ENCODE data around the gene HBG1. TPM values are rescaled to one million over a fixed set of nuclear protein-coding genes. Genes with fewer than 3 reads are reported as not detected.

Gene HBG1
- total RNA-seq, 2 experiments from 2014 or later: not detected

- no peak for DNase-seq
- CTCF ChIA-PET: no interaction called here
- Mint-ChIP-seq H3K4me1 (ENCODE audit: low read depth) (no peaks in the 10 kb centered on the region), H3K27me3 (ENCODE audit: low read depth) (peaks cover 20% of the 10 kb centered on the region), H3K4me3 (no peak overlapping the region), H3K36me3 (ENCODE audit: low read depth) (no peaks in the 10 kb centered on the region), H3K9me3 (no peaks in the 10 kb centered on the region), H3K27ac (no peak overlapping the region)
- intact Hi-C loops (cut with micrococcal nuclease): no loop called here
Measured at GRCh38 chr11:5240056-5240455, 9.6 kb downstream of the HBG1 start.

- CTCF ChIA-PET: no interaction called here
Measured at GRCh38 chr11:5239046-5239445, 10.6 kb downstream of the HBG1 start.

GRCh38 chr11:5238486-5238885 lies 11.2 kb downstream of the HBG1 start:
- no peak for DNase-seq
- Mint-ChIP-seq H3K9me3 (no peaks in the 10 kb centered on the region), H3K36me3 (ENCODE audit: low read depth) (no peaks in the 10 kb centered on the region), H3K27ac (no peak overlapping the region), H3K27me3 (ENCODE audit: low read depth) (peaks cover 14% of the 10 kb centered on the region), H3K4me3 (no peak overlapping the region), H3K4me1 (ENCODE audit: low read depth) (no peaks in the 10 kb centered on the region)
- intact Hi-C loops (cut with micrococcal nuclease): no loop called here
- CTCF ChIA-PET: no interaction called here

More at GRCh38 chr11:5239046-5239445, 10.6 kb downstream of the HBG1 start:
- Mint-ChIP-seq H3K36me3 (ENCODE audit: low read depth) (no peaks in the 10 kb centered on the region), H3K4me1 (ENCODE audit: low read depth) (no peaks in the 10 kb centered on the region), H3K27ac (no peak overlapping the region), H3K4me3 (no peak overlapping the region), H3K27me3 (ENCODE audit: low read depth) (peaks cover 16% of the 10 kb centered on the region), H3K9me3 (no peaks in the 10 kb centered on the region)
- intact Hi-C loops (cut with micrococcal nuclease): no loop called here
- DNase-seq: no peak

GRCh38 chr11:5237420-5237819 lies 12.2 kb downstream of the HBG1 start:
- H3K9me3 Mint-ChIP-seq: no peaks in the 10 kb centered on the region
- no peak overlapping the region for H3K27ac Mint-ChIP-seq
- CTCF ChIA-PET: no interaction called here

GRCh38 chr11:5235364-5236095 lies 14.1 kb downstream of the HBG1 start:
- no peak overlapping the region for H3K4me3 Mint-ChIP-seq
- CTCF ChIA-PET: no interaction called here
- no peaks in the 10 kb centered on the region for H3K9me3 Mint-ChIP-seq
- H3K27me3 Mint-ChIP-seq (ENCODE audit: low read depth): peaks cover 12% of the 10 kb centered on the region
- intact Hi-C loops (cut with micrococcal nuclease): no loop called here
- H3K27ac Mint-ChIP-seq: no peak overlapping the region
- DNase-seq: no peak
- H3K4me1 Mint-ChIP-seq (ENCODE audit: low read depth): no peaks in the 10 kb centered on the region
- H3K36me3 Mint-ChIP-seq (ENCODE audit: low read depth): no peaks in the 10 kb centered on the region

More at GRCh38 chr11:5237420-5237819, 12.2 kb downstream of the HBG1 start:
- intact Hi-C loops (cut with micrococcal nuclease): no loop called here
- Mint-ChIP-seq H3K4me1 (ENCODE audit: low read depth) (no peaks in the 10 kb centered on the region), H3K27me3 (ENCODE audit: low read depth) (peaks cover 12% of the 10 kb centered on the region), H3K36me3 (ENCODE audit: low read depth) (no peaks in the 10 kb centered on the region), H3K4me3 (no peak overlapping the region)
- no peak for DNase-seq

- H3K27ac Mint-ChIP-seq: no peak within 1 kb of the TSS
- DNase-seq: no peak
- CTCF ChIA-PET: no interaction called here
- intact Hi-C loops (cut with micrococcal nuclease): no loop called here
- H3K9me3 Mint-ChIP-seq: no peaks in the 10 kb centered on the region
- no peak within 1 kb of the TSS for H3K4me3 Mint-ChIP-seq
- peaks cover 6% of the 10 kb centered on the region for H3K27me3 Mint-ChIP-seq (ENCODE audit: low read depth)
- H3K36me3 Mint-ChIP-seq (ENCODE audit: low read depth): no peaks in the 10 kb centered on the region
- no peaks in the 10 kb centered on the region for H3K4me1 Mint-ChIP-seq (ENCODE audit: low read depth)
Measured at GRCh38 chr11:5234381-5234834, 15.2 kb downstream of the HBG1 start, which contains the start of gene HBD. Gene HBD, minus strand, starts transcription at chr11:5234483. Its CDS starts 50 bp downstream, at chr11:5234433.

GRCh38 chr11:5233307-5233706 lies 16.4 kb downstream of the HBG1 start:
- H3K9me3 Mint-ChIP-seq: no peaks in the 10 kb centered on the region
- CTCF ChIA-PET: no interaction called here
- H3K36me3 Mint-ChIP-seq (ENCODE audit: low read depth): no peaks in the 10 kb centered on the region
- H3K27ac Mint-ChIP-seq: no peak overlapping the region
- H3K4me1 Mint-ChIP-seq (ENCODE audit: low read depth): no peaks in the 10 kb centered on the region
- no peak for DNase-seq
- H3K4me3 Mint-ChIP-seq: no peak overlapping the region
- intact Hi-C loops (cut with micrococcal nuclease): no loop called here
- H3K27me3 Mint-ChIP-seq (ENCODE audit: low read depth): peaks cover 6% of the 10 kb centered on the region

- H3K4me3 Mint-ChIP-seq: no peak overlapping the region
- intact Hi-C loops (cut with micrococcal nuclease): no loop called here
- H3K4me1 Mint-ChIP-seq (ENCODE audit: low read depth): no peaks in the 10 kb centered on the region
Measured at GRCh38 chr11:5232821-5233220, 16.8 kb downstream of the HBG1 start.

GRCh38 chr11:5232176-5232575 lies 17.5 kb downstream of the HBG1 start:
- Mint-ChIP-seq H3K36me3 (ENCODE audit: low read depth) (no peaks in the 10 kb centered on the region), H3K4me1 (ENCODE audit: low read depth) (no peaks in the 10 kb centered on the region), H3K27ac (no peak overlapping the region), H3K27me3 (ENCODE audit: low read depth) (peaks cover 4% of the 10 kb centered on the region), H3K9me3 (no peaks in the 10 kb centered on the region), H3K4me3 (no peak overlapping the region)
- CTCF ChIA-PET: no interaction called here
- no peak for DNase-seq
- intact Hi-C loops (cut with micrococcal nuclease): no loop called here

More at GRCh38 chr11:5232821-5233220, 16.8 kb downstream of the HBG1 start:
- CTCF ChIA-PET: no interaction called here
- Mint-ChIP-seq H3K9me3 (no peaks in the 10 kb centered on the region), H3K27ac (no peak overlapping the region), H3K27me3 (ENCODE audit: low read depth) (peaks cover 6% of the 10 kb centered on the region), H3K36me3 (ENCODE audit: low read depth) (no peaks in the 10 kb centered on the region)
- no peak for DNase-seq

GRCh38 chr11:5231111-5231510 lies 18.5 kb downstream of the HBG1 start:
- no peaks in the 10 kb centered on the region for H3K4me1 Mint-ChIP-seq (ENCODE audit: low read depth)
- H3K36me3 Mint-ChIP-seq (ENCODE audit: low read depth): no peaks in the 10 kb centered on the region
- no peak for DNase-seq
- no peak overlapping the region for H3K27ac Mint-ChIP-seq
- no peaks in the 10 kb centered on the region for H3K9me3 Mint-ChIP-seq
- CTCF ChIA-PET: no interaction called here
- no peak overlapping the region for H3K4me3 Mint-ChIP-seq
- H3K27me3 Mint-ChIP-seq (ENCODE audit: low read depth): peaks cover 4% of the 10 kb centered on the region
- intact Hi-C loops (cut with micrococcal nuclease): no loop called here

GRCh38 chr11:5230266-5230665 lies 19.4 kb downstream of the HBG1 start:
- Mint-ChIP-seq H3K4me1 (ENCODE audit: low read depth) (no peaks in the 10 kb centered on the region), H3K9me3 (no peaks in the 10 kb centered on the region), H3K27me3 (ENCODE audit: low read depth) (peaks cover 2% of the 10 kb centered on the region), H3K4me3 (no peak overlapping the region), H3K27ac (no peak overlapping the region), H3K36me3 (ENCODE audit: low read depth) (no peaks in the 10 kb centered on the region)
- DNase-seq: no peak
- intact Hi-C loops (cut with micrococcal nuclease): no loop called here
- CTCF ChIA-PET: no interaction called here

- H3K9me3 Mint-ChIP-seq: no peaks in the 10 kb centered on the region
- H3K4me3 Mint-ChIP-seq: no peak overlapping the region
- no peak for DNase-seq
- intact Hi-C loops (cut with micrococcal nuclease): no loop called here
- no peaks in the 10 kb centered on the region for H3K27me3 Mint-ChIP-seq (ENCODE audit: low read depth)
- CTCF ChIA-PET: no interaction called here
- H3K4me1 Mint-ChIP-seq (ENCODE audit: low read depth): no peaks in the 10 kb centered on the region
- H3K27ac Mint-ChIP-seq: no peak overlapping the region
- no peaks in the 10 kb centered on the region for H3K36me3 Mint-ChIP-seq (ENCODE audit: low read depth)
Measured at GRCh38 chr11:5229796-5230195, 19.9 kb downstream of the HBG1 start.

GRCh38 chr11:5229356-5229755 lies 20.3 kb downstream of the HBG1 start:
- CTCF ChIA-PET: no interaction called here
- intact Hi-C loops (cut with micrococcal nuclease): no loop called here
- no peak for DNase-seq
- H3K9me3 Mint-ChIP-seq: no peaks in the 10 kb centered on the region
- no peaks in the 10 kb centered on the region for H3K4me1 Mint-ChIP-seq (ENCODE audit: low read depth)
- H3K4me3 Mint-ChIP-seq: no peak overlapping the region
- H3K27me3 Mint-ChIP-seq (ENCODE audit: low read depth): no peaks in the 10 kb centered on the region
- H3K27ac Mint-ChIP-seq: no peak overlapping the region
- no peaks in the 10 kb centered on the region for H3K36me3 Mint-ChIP-seq (ENCODE audit: low read depth)
